HepG2 (cell line): Measurements from ENCODE around the gene TPRA1. TPM values are rescaled to one million over a fixed set of nuclear protein-coding genes. Genes with fewer than 3 reads are reported as not detected.
A peak's percentile ranks its signal among the peaks of the same experiment; 100 is the strongest.

Experiments used
- BCL3 ChIP-seq: sonication (generic); formaldehyde crosslinking; IDR thresholded peaks from 2 replicates; pipeline ENCODE4 v1.5.1; 2020; ENCODE audit warnings: mild to moderate bottlenecking, missing genetic modification reagents, moderate library complexity
- DPF2 ChIP-seq: sonication (generic); formaldehyde crosslinking; IDR thresholded peaks from 2 replicates; pipeline ENCODE4 v1.4.0; 2020; ENCODE audit warnings: mild to moderate bottlenecking, low read depth, missing genetic modification reagents, borderline replicate concordance
- EED ChIP-seq: sonication (generic); formaldehyde crosslinking; IDR thresholded peaks from 2 replicates; pipeline ENCODE4 v1.5.0; 2020; ENCODE audit warnings: mild to moderate bottlenecking, missing genetic modification reagents
- HOXD1 ChIP-seq: sonication (generic); formaldehyde crosslinking; IDR thresholded peaks from 2 replicates; pipeline ENCODE4 v1.5.0; 2020; ENCODE audit warnings: missing genetic modification reagents
- SMAD9 ChIP-seq: sonication (generic); formaldehyde crosslinking; IDR thresholded peaks from 2 replicates; pipeline ENCODE4 v1.5.1; 2020; ENCODE audit warnings: mild to moderate bottlenecking, missing genetic modification reagents
- SRSF4 ChIP-seq: fragments of 200-400 bp; formaldehyde crosslinking; IDR thresholded peaks from one replicate; pipeline ENCODE4 v1.6.1; 2018; ENCODE audit warnings: mild to moderate bottlenecking, low read depth, low read length, moderate library complexity; ENCODE audit not compliant: poor library complexity, severe bottlenecking
- TAF1 ChIP-seq: sonication (generic); formaldehyde crosslinking; IDR thresholded peaks from 2 replicates; pipeline ENCODE4 v1.4.0; 2020; ENCODE audit warnings: missing genetic modification reagents
- TCF12 ChIP-seq, 2 experiments: fragments of 450-650 bp in 1 of 2; sonication (generic) in 1 of 2; formaldehyde crosslinking in 1 of 2; IDR thresholded peaks; 2 replicates each; pipeline versions ENCODE4 v1.6.1 to v1.8.0; 2017 to 2022; ENCODE audit warnings: antibody characterized with exemption in 1 of 2, mild to moderate bottlenecking in 1 of 2, missing genetic modification reagents in 1 of 2, moderate library complexity in 1 of 2
- TOPORS ChIP-seq: sonication (generic); formaldehyde crosslinking; IDR thresholded peaks from 2 replicates; pipeline ENCODE4 v1.8.0; 2023; ENCODE audit warnings: mild to moderate bottlenecking, missing genetic modification reagents
- ZIK1 ChIP-seq: sonication (generic); formaldehyde crosslinking; IDR thresholded peaks from 2 replicates; pipeline ENCODE4 v1.5.0; 2020; ENCODE audit warnings: mild to moderate bottlenecking, low read depth, missing genetic modification reagents, borderline replicate concordance
- ZNF383 ChIP-seq: sonication (generic); formaldehyde crosslinking; IDR thresholded peaks from 2 replicates; pipeline ENCODE4 v1.4.0; 2020; ENCODE audit warnings: missing genetic modification reagents, mild to moderate bottlenecking, borderline replicate concordance
- ZNF446 ChIP-seq: sonication (generic); formaldehyde crosslinking; IDR thresholded peaks from 2 replicates; pipeline ENCODE4 v1.5.0; 2020; ENCODE audit warnings: mild to moderate bottlenecking, missing genetic modification reagents
- ZNF503 ChIP-seq: sonication (generic); formaldehyde crosslinking; IDR thresholded peaks from 2 replicates; pipeline ENCODE4 v1.4.0; 2020; ENCODE audit warnings: missing genetic modification reagents
- ZNF510 ChIP-seq: sonication (generic); formaldehyde crosslinking; IDR thresholded peaks from 2 replicates; pipeline ENCODE4 v1.4.0; 2020; ENCODE audit warnings: low read depth, mild to moderate bottlenecking, missing genetic modification reagents
- ZNF547 ChIP-seq: sonication (generic); formaldehyde crosslinking; IDR thresholded peaks from 2 replicates; pipeline ENCODE4 v1.5.1; 2020; ENCODE audit warnings: mild to moderate bottlenecking, missing genetic modification reagents
- ZNF570 ChIP-seq: sonication (generic); formaldehyde crosslinking; IDR thresholded peaks from 2 replicates; pipeline ENCODE4 v1.4.0; 2020; ENCODE audit warnings: mild to moderate bottlenecking, missing genetic modification reagents, borderline replicate concordance
- ZNF580 ChIP-seq: IDR thresholded peaks from 2 replicates; pipeline ENCODE4 v1.6.1; 2016; ENCODE audit warnings: low read depth, borderline replicate concordance
- ZNF616 ChIP-seq: sonication (generic); formaldehyde crosslinking; IDR thresholded peaks from 2 replicates; pipeline ENCODE4 v1.5.0; 2020; ENCODE audit warnings: low read depth, mild to moderate bottlenecking, missing genetic modification reagents
- ZSCAN21 ChIP-seq: sonication (generic); formaldehyde crosslinking; IDR thresholded peaks from 2 replicates; pipeline ENCODE4 v1.8.0; 2022; ENCODE audit warnings: mild to moderate bottlenecking, missing genetic modification reagents, moderate library complexity, borderline replicate concordance
- polyA plus RNA-seq, 8 experiments: library from polyadenylated mRNA; depleted of rRNA in 3 of 8; stranded (reverse) in 7 of 8; unstranded in 1 of 8; fragments of >200 nt; fragmentation: Illumina TruSeq in 4 of 8; extraction: Trizol in 4 of 8; gene quantifications; 2 replicates each; pipeline versions ENCODE4 v1.2.1 to v1.2.3, GENCODE V29; 2011 to 2016; ENCODE audit warnings: low read depth in 4 of 8, missing spikeins in 1 of 8, mixed read lengths in 1 of 8; ENCODE audit not compliant: insufficient read depth in 1 of 8
- total RNA-seq, 5 experiments: library from RNA; depleted of rRNA; stranded (reverse); fragments of >200 nt; fragmentation: Illumina TruSeq; extraction: Trizol; gene quantifications; 2 replicates each; pipeline ENCODE4 v1.2.3, GENCODE V29; 2016; ENCODE audit warnings: low read depth in 1 of 5
- TF ChIP-seq, protein P1 (sequence below): sonication (generic); formaldehyde crosslinking; IDR thresholded peaks from 2 replicates; pipeline ENCODE4 v1.8.0; 2022; ENCODE audit warnings: mild to moderate bottlenecking, missing genetic modification reagents; ENCODE audit not compliant: insufficient replicate concordance
- TF ChIP-seq, protein P2 (sequence below): sonication (generic); formaldehyde crosslinking; IDR thresholded peaks from 2 replicates; pipeline ENCODE4 v1.4.0; 2020; ENCODE audit warnings: mild to moderate bottlenecking, missing genetic modification reagents
- TF ChIP-seq, protein P3 (sequence below), 2 experiments: fragments of 450-650 bp in 1 of 2; sonication (generic) in 1 of 2; formaldehyde crosslinking; IDR thresholded peaks; 2 replicates each; pipeline versions ENCODE4 v1.5.0 to v1.8.0; 2020 to 2022; ENCODE audit warnings: mild to moderate bottlenecking in 1 of 2, missing genetic modification reagents in 1 of 2

The TPRA1 gene
- total and polyA plus RNA-seq, 2 of the 13 experiments (the other 11 are each of a cell fraction or from before 2014, with no cell fraction given) = 25.4 to 25.8 TPM

DNA sequence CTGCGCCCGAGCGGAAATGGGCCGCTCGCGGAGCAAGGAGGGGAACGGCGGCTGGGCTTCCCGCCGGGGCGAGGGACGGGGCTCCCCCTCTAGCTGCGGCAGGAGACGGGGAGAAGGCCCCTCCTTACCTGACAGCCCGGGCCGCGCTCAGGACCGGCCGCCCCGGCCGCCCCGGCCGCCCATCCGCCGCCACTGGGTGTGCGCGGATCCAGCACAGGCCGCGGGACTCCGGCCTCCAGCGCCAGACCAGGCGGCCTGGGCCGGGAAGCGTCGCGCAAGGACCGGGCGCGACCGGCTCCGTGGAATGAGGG, 296 bp downstream of the TPRA1 start (continued):
- TF ChIP-seq SMAD9 (CRISPR knock-in tag) = 0 out of 2 replicates have a peak, but pooled peaks have one; percentile 54
- TF ChIP-seq, protein P1, sequence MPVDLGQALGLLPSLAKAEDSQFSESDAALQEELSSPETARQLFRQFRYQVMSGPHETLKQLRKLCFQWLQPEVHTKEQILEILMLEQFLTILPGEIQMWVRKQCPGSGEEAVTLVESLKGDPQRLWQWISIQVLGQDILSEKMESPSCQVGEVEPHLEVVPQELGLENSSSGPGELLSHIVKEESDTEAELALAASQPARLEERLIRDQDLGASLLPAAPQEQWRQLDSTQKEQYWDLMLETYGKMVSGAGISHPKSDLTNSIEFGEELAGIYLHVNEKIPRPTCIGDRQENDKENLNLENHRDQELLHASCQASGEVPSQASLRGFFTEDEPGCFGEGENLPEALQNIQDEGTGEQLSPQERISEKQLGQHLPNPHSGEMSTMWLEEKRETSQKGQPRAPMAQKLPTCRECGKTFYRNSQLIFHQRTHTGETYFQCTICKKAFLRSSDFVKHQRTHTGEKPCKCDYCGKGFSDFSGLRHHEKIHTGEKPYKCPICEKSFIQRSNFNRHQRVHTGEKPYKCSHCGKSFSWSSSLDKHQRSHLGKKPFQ (CRISPR knock-in tag) = peak; percentile 11
- TF ChIP-seq TCF12 (IDR thresholded peaks at IDR 0.05) = no peak
- TF ChIP-seq TCF12 (CRISPR knock-in tag; IDR thresholded peaks at IDR 0.05) = 0 out of 2 replicates have a peak, but pooled peaks have one; percentile 23
- no peak for TF ChIP-seq TOPORS (CRISPR knock-in tag)
- TF ChIP-seq ZNF580 (CRISPR knock-in tag) = no peak
- TF ChIP-seq EED = peak; percentile 81
- TF ChIP-seq SRSF4 = no peak
- TF ChIP-seq, protein P2, sequence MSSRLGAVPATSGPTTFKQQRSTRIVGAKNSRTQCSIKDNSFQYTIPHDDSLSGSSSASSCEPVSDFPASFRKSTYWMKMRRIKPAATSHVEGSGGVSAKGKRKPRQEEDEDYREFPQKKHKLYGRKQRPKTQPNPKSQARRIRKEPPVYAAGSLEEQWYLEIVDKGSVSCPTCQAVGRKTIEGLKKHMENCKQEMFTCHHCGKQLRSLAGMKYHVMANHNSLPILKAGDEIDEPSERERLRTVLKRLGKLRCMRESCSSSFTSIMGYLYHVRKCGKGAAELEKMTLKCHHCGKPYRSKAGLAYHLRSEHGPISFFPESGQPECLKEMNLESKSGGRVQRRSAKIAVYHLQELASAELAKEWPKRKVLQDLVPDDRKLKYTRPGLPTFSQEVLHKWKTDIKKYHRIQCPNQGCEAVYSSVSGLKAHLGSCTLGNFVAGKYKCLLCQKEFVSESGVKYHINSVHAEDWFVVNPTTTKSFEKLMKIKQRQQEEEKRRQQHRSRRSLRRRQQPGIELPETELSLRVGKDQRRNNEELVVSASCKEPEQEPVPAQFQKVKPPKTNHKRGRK (CRISPR knock-in tag) = no peak
- TF ChIP-seq ZNF616 (CRISPR knock-in tag) = 0 out of 2 replicates have a peak, but pooled peaks have one; percentile 4
- peak; percentile 16; the same call in 1 of the 2 replicates for TF ChIP-seq ZNF503
- no peak; the same call in 1 of the 2 replicates for TF ChIP-seq ZNF510 (CRISPR knock-in tag)
- TF ChIP-seq, protein P3, sequence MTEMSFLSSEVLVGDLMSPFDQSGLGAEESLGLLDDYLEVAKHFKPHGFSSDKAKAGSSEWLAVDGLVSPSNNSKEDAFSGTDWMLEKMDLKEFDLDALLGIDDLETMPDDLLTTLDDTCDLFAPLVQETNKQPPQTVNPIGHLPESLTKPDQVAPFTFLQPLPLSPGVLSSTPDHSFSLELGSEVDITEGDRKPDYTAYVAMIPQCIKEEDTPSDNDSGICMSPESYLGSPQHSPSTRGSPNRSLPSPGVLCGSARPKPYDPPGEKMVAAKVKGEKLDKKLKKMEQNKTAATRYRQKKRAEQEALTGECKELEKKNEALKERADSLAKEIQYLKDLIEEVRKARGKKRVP (CRISPR knock-in tag; IDR thresholded peaks at IDR 0.05) = peak in 1 of 2 experiments; percentile 61; a peak in 1 of 4 replicates
- TF ChIP-seq HOXD1 (CRISPR knock-in tag) = no peak
- TF ChIP-seq ZSCAN21 (CRISPR knock-in tag) = peak; percentile 85
- TF ChIP-seq TAF1 = no peak
- TF ChIP-seq ZNF383 (CRISPR knock-in tag) = 0 out of 2 replicates have a peak, but pooled peaks have one; percentile 22
- no peak for TF ChIP-seq DPF2 (CRISPR knock-in tag)
- TF ChIP-seq ZNF446 (CRISPR knock-in tag) = no peak
- peak; percentile 49; the same call in 1 of the 2 replicates for TF ChIP-seq ZNF547 (CRISPR knock-in tag)
- TF ChIP-seq BCL3 (CRISPR knock-in tag) = peak; percentile 44
- TF ChIP-seq ZNF570 (CRISPR knock-in tag) = no peak
- peak; percentile 90; the same call in 1 of the 2 replicates for TF ChIP-seq ZIK1 (CRISPR knock-in tag)
